ENCODE results near the gene ASCC2. TPM values are rescaled to one million over a fixed set of nuclear protein-coding genes. Genes with fewer than 3 reads are reported as not detected.
"Not testable (repeated sequence)": the region's sequence is repeated elsewhere in the genome, so short reads cannot be mapped to it uniquely, and the experiment has no call there.

The ASCC2 gene
- total and polyA plus RNA-seq, 12 donors = 44.8 to 153 (median 74.7) TPM

GRCh38 chr22:29839039-29839438, 965 bp upstream of the ASCC2 start:
- no peak for DNase-seq
- Histone ChIP-seq H3K9me3 (replicated peaks in 1 of 3) (no peaks in the 10 kb centered on the region), H3K4me3 (no peak overlapping the region), H3K27ac (peak overlapping the region in 2 of 5 donors; percentile 70 to 90), H3K36me3 (replicated peaks in 1 of 2) (no peaks in the 10 kb centered on the region), H3K4me1 (replicated peaks in 1 of 2) (peaks cover 17 to 35% of the 10 kb centered on the region in 2 donors), H3K27me3 (no peaks in the 10 kb centered on the region)
- WGBS, 4 donors = 44 to 100% (median 68%) methylated on average over 1 of the region's 1 CpG
- intact Hi-C loops (cut with DNase I) = no loop called here
- no peak for TF ChIP-seq CTCF (IDR thresholded peaks at IDR 0.05)
- TF ChIP-seq POLR2A (IDR thresholded peaks at IDR 0.05) = no peak

- Histone ChIP-seq H3K9me3 (replicated peaks in 1 of 3) (no peaks in the 10 kb centered on the region), H3K4me1 (replicated peaks in 1 of 2) (peaks cover 21 to 40% of the 10 kb centered on the region in 2 donors), H3K36me3 (replicated peaks in 1 of 2) (no peaks in the 10 kb centered on the region), H3K27ac (peak overlapping the region; percentile 5 to 90 (median 75)), H3K27me3 (no peaks in the 10 kb centered on the region), H3K4me3 (peak overlapping the region in 2 of 4 donors; percentile 87 to 92)
- DNase-seq = no peak
- TF ChIP-seq POLR2A (IDR thresholded peaks at IDR 0.05) (no peak), CTCF (IDR thresholded peaks at IDR 0.05) (no peak)
- intact Hi-C loops (cut with DNase I) = no loop called here
- 20 to 23% (median 22%) methylated on average over 5 of the region's 5 CpGs for WGBS, 4 donors
Measured at GRCh38 chr22:29838599-29838956, 504 bp upstream of the ASCC2 start.

- H3K36me3 ChIP-seq (replicated peaks in 1 of 2); intact Hi-C loops (cut with DNase I); H3K9me3 ChIP-seq (replicated peaks in 1 of 3); H3K27me3 ChIP-seq; H3K27ac ChIP-seq; DNase-seq: not testable (repeated sequence)
- Histone ChIP-seq H3K4me1 (replicated peaks in 1 of 2) (peaks cover 35 to 47% of the 10 kb centered on the region in 2 donors), H3K4me3 (peak overlapping the region in 1 of 4 donors; percentile 92)
- 88 to 93% (median 93%) methylated on average over 18 of the region's 18 CpGs for WGBS, 4 donors
Measured at GRCh38 chr22:29836791-29837370, 1.2 kb downstream of the ASCC2 start.

DNA sequence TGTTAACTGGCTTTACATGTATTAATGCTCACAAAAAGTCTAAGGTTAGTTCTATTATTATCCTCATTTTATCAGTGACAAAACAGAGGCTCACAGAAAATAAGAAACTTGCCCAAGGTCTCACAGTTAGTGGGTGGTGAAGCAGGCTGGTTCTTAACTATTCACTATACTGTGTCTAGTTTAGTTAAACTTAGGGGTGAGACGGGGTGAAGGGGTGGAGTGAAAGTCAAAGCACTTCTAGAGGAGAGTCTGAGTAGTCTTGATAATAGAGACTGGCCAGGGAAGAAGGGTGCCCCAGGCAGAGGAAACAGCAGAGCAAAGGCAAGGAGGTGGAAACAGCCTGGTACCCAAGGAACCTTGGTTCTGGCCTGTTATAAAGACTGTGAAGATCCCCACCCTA, 4.0 kb downstream of the ASCC2 start:
- Histone ChIP-seq H3K27me3 (no peaks in the 10 kb centered on the region), H3K36me3 (replicated peaks in 1 of 2) (peaks cover 0 to 7% of the 10 kb centered on the region in 2 donors), H3K9me3 (replicated peaks in 1 of 3) (no peaks in the 10 kb centered on the region), H3K27ac (peak overlapping the region in 4 of 5 donors; percentile 53 to 85 (median 68)), H3K4me3 (no peak overlapping the region), H3K4me1 (replicated peaks in 1 of 2) (peaks cover 47 to 64% of the 10 kb centered on the region in 2 donors)
- intact Hi-C loops (cut with DNase I) = no loop called here
- 42 to 83% (median 67%) methylated on average over 1 of the region's 1 CpG for WGBS, 4 donors
- TF ChIP-seq CTCF (IDR thresholded peaks at IDR 0.05) = no peak
- no peak for TF ChIP-seq POLR2A (IDR thresholded peaks at IDR 0.05)
- DNase-seq = no peak

DNA sequence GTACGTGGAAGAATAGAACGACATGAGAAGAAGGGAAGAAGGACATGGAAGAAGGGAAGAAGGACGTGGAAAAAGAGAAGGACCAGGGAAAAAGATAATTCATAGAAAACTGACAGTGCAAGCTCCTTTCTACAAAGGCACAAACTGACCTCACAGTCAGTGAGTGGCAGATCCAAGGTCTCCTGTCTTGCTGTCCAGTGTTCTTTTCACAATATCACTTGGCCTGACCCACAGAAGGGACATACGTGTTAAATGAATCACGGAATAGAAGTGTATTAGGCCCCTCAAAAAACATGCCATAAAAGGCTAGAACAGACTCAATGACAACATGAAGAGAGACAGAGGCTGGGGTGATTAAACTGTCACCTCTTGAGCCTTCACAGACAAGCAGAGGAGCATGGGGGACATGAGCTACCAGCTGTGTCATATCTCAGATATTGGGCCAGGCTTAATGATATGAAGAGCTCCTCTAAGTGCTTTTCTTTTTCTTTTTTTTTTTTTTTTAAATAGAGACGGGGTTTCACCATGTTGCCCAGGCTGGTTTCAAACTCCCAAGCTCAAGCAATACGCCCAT, 4.6 kb downstream of the ASCC2 start:
- Histone ChIP-seq H3K36me3 (replicated peaks in 1 of 2) (peaks cover 0 to 7% of the 10 kb centered on the region in 2 donors), H3K4me1 (replicated peaks in 1 of 2) (peaks cover 44 to 61% of the 10 kb centered on the region in 2 donors), H3K9me3 (replicated peaks in 1 of 3) (no peaks in the 10 kb centered on the region), H3K27me3 (no peaks in the 10 kb centered on the region), H3K27ac (peak overlapping the region in 4 of 5 donors; percentile 42 to 85 (median 68)), H3K4me3 (no peak overlapping the region)
- intact Hi-C loops (cut with DNase I) = no loop called here
- WGBS, 4 donors = 43 to 70% (median 54%) methylated on average over 6 to 7 of the region's 7 CpGs
- TF ChIP-seq POLR2A (IDR thresholded peaks at IDR 0.05) (no peak), CTCF (IDR thresholded peaks at IDR 0.05) (no peak)
- peak in 5 of 7 donors; percentile 22 to 68 (median 44) for DNase-seq
